ENCODE data around the gene HOXA5.

GRCh38 chr7:27100694-27101170 lies 42.7 kb downstream of the HOXA5 start:
- no peak for TF ChIP-seq GATA3 (IDR thresholded peaks at IDR 0.05; ENCODE audit: low read depth, low read length)
- no peak for TF ChIP-seq GATA2 (IDR thresholded peaks at IDR 0.05; ENCODE audit: low read depth, low read length)

All from SH-SY5Y (cell line).